Caco-2 (cell line): Measurements from ENCODE around the gene COMMD9. TPM values are rescaled to one million over a fixed set of nuclear protein-coding genes. Genes with fewer than 3 reads are reported as not detected.

Source experiments
- BruUV-seq: library from RNA; stranded (reverse); fragments of 400-500 nt; replicated peaks from 2 replicates; lab custom pipeline; 2021; lab: Mats Ljungman, UMichigan
- CTCF ChIA-PET: fragments of 300-600 bp; sonication (Branson Sonifier 250); formaldehyde crosslinking; loops from one replicate; lab custom pipeline; 2022; ENCODE audit warnings: antibody characterized with exemption; lab: Charles Lee
- POLR2A ChIA-PET: fragments of 300-600 bp; sonication (Branson Sonifier 250); formaldehyde crosslinking; loops from one replicate; lab custom pipeline; 2022; ENCODE audit warnings: antibody characterized with exemption; lab: Charles Lee
- DNase-seq, 2 experiments: peaks; one replicate each; pipeline versions ENCODE4 v3.0.0 to v3.0.0-alpha.2; 2020 to 2022
- H3K27me3 ChIP-seq: replicated peaks from 2 replicates; pipeline ENCODE4 v1.6.0; 2011; ENCODE audit warnings: low read length; ENCODE audit not compliant: control insufficient read depth, insufficient read depth
- H3K36me3 ChIP-seq: 2 replicates; pipeline ENCODE4 v1.5.1; 2011; ENCODE audit warnings: low read length; ENCODE audit not compliant: control insufficient read depth, insufficient read depth
- H3K4me1 ChIP-seq: fragments of 250-450 bp; sonication (Bioruptor Pico); 2 replicates; pipeline ENCODE4 v1.5.1; 2020; ENCODE audit warnings: mild to moderate bottlenecking
- H3K4me3 ChIP-seq: 2 replicates; pipeline ENCODE4 v1.5.1; 2011; ENCODE audit warnings: low read depth, mild to moderate bottlenecking, control low read depth, low read length
- H3K9me3 ChIP-seq: fragments of 250-450 bp; sonication (Bioruptor Pico); 2 replicates; pipeline ENCODE4 v1.5.1; 2020; ENCODE audit warnings: mild to moderate bottlenecking, moderate library complexity
- H3K27ac Mint-ChIP-seq: one replicate; pipeline ENCODE4 v1.8.0; 2022; ENCODE audit warnings: mixed read lengths; ENCODE audit not compliant: unreplicated experiment
- H3K27me3 Mint-ChIP-seq: one replicate; pipeline ENCODE4 v1.8.0; 2022; ENCODE audit warnings: mixed read lengths; ENCODE audit not compliant: insufficient read depth, unreplicated experiment
- H3K36me3 Mint-ChIP-seq: one replicate; pipeline ENCODE4 v1.8.0; 2022; ENCODE audit warnings: mild to moderate bottlenecking, mixed read lengths; ENCODE audit not compliant: insufficient read depth, unreplicated experiment
- H3K4me1 Mint-ChIP-seq: one replicate; pipeline ENCODE4 v1.8.0; 2022; ENCODE audit warnings: low read depth, mixed read lengths; ENCODE audit not compliant: unreplicated experiment
- H3K4me3 Mint-ChIP-seq: one replicate; pipeline ENCODE4 v1.8.0; 2022; ENCODE audit warnings: mild to moderate bottlenecking, moderate library complexity, mixed read lengths; ENCODE audit not compliant: unreplicated experiment
- H3K9me3 Mint-ChIP-seq: one replicate; pipeline ENCODE4 v1.8.0; 2022; ENCODE audit warnings: mixed read lengths; ENCODE audit not compliant: unreplicated experiment
- CTCF ChIP-seq, 2 experiments: fragments of 200-600 bp in 1 of 2; IDR thresholded peaks; 1 replicate in 1 of 2; 2 replicates in 1 of 2; pipeline versions ENCODE4 v1.5.1 to v1.8.0; 2011 to 2022; ENCODE audit warnings: antibody characterized with exemption in 1 of 2, control low read depth in 1 of 2, inconsistent platforms in 1 of 2, low read depth in 1 of 2, low read length in 1 of 2, mild to moderate bottlenecking in 1 of 2, moderate library complexity in 1 of 2; ENCODE audit not compliant: insufficient read depth in 1 of 2, severe bottlenecking in 1 of 2, unreplicated experiment in 1 of 2
- intact Hi-C: fragments of 100-400 bp; cut with micrococcal nuclease; formaldehyde crosslinking; loops from one replicate; pipeline ENCODE4 v1.10.0; 2022; ENCODE audit not compliant: unreplicated experiment
- total RNA-seq: library from RNA; stranded (reverse); gene quantifications from 2 replicates; pipeline ENCODE4 v1.2.3, GENCODE V29; 2022

The COMMD9 gene
- total RNA-seq, 1 experiment from 2014 or later = 46.9 TPM

DNA sequence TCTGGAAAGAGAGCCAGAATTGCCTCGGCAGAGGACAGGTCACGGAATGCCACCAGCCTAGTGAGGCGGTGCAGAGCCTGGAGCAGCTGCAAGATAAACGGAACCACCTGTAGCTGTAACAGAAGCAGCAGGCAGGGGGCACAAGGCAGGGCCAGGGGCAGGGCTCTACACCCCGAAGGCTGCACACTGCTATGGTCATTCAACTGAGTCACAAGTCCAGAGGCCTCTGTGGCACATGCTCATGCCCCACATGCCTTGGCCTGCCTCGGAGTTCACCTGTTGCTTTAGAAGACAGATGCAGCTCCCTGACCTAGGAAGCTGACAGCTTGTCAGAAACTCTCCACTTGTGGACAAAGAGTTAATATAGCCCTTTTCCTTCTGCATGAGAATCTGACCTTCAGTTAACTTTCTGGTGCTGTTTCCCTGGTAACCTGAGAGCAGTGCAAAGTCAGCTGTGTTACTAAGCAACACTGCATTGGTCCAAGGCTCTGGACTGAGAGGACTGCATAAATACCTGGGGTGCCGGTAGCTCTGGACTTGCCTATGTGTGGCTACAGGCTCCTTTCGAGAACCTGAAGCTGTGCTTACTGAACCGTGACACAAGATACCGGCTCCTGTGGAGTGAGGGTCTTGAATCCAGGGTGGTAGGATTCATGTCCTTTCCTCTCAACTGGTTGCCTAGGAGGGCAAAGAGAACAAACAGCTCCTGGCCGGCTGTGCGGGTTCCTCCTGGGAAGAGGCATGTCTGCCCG, 10.5 kb downstream of the COMMD9 start:
- Mint-ChIP-seq H3K4me1 (peaks cover 6% of the 10 kb centered on the region), H3K36me3 (no peaks in the 10 kb centered on the region), H3K4me3 (no peak overlapping the region), H3K27me3 (no peaks in the 10 kb centered on the region), H3K9me3 (no peaks in the 10 kb centered on the region), H3K27ac (no peak overlapping the region)
- Histone ChIP-seq H3K4me3 (no peak overlapping the region), H3K9me3 (no peaks in the 10 kb centered on the region), H3K4me1 (no peaks in the 10 kb centered on the region), H3K27me3 (no peaks in the 10 kb centered on the region), H3K36me3 (no peaks in the 10 kb centered on the region)
- DNase-seq = no peak
- TF ChIP-seq CTCF (IDR thresholded peaks at IDR 0.05; ENCODE audit: insufficient read depth in 1 of 2, low read depth in 1 of 2, low read length in 1 of 2, severe bottlenecking in 1 of 2, unreplicated experiment in 1 of 2) = peak in 1 of 2 experiments; percentile 16
- CTCF ChIA-PET = interaction anchor here (1.0 kb wide), 1 partner anchor 9 kb away, joined by 3 read pairs; no protein-coding TSS in a partner anchor
- POLR2A ChIA-PET = interaction anchor here (0.5 kb wide), 1 partner anchor 776 kb away, joined by 3 read pairs; no protein-coding TSS in a partner anchor
- intact Hi-C loops = no loop called here
- no TSS peak for BruUV-seq

DNA sequence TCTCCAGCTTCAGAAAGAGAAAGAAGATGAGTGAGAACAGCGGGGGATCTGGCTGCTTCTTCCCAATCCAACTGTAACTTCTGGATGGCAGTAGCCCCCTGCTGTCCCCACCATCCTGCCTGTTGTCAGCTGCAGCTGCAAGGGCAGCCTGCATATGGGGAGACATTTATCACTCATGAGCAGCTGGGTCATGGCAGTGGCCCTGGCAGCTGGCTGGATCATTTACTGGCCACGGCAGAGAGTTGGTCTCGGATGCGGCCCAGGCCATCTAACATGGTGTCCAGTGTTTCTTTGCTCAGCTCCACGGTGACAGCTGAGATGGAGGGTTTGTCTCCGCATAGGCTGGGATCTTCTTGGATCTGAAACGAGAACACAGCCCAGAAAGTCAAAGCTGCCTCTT, 14.8 kb downstream of the COMMD9 start:
- Histone ChIP-seq H3K9me3 (no peaks in the 10 kb centered on the region), H3K27me3 (no peaks in the 10 kb centered on the region), H3K4me1 (no peaks in the 10 kb centered on the region), H3K4me3 (no peak overlapping the region), H3K36me3 (no peaks in the 10 kb centered on the region)
- no peak for TF ChIP-seq CTCF (IDR thresholded peaks at IDR 0.05; ENCODE audit: insufficient read depth in 1 of 2, low read depth in 1 of 2, low read length in 1 of 2, severe bottlenecking in 1 of 2, unreplicated experiment in 1 of 2)
- H3K36me3 Mint-ChIP-seq = peaks cover 4% of the 10 kb centered on the region
- BruUV-seq = no TSS peak
- no peak overlapping the region for H3K4me3 Mint-ChIP-seq
- H3K27ac Mint-ChIP-seq = no peak overlapping the region
- POLR2A ChIA-PET = no interaction called here
- H3K9me3 Mint-ChIP-seq = no peaks in the 10 kb centered on the region
- H3K4me1 Mint-ChIP-seq = no peaks in the 10 kb centered on the region
- intact Hi-C loops = no loop called here
- DNase-seq = no peak
- no peaks in the 10 kb centered on the region for H3K27me3 Mint-ChIP-seq
- CTCF ChIA-PET = no interaction called here

- peaks cover 4% of the 10 kb centered on the region for H3K36me3 Mint-ChIP-seq
- no peak for DNase-seq
- no peaks in the 10 kb centered on the region for H3K4me1 ChIP-seq
- intact Hi-C loops = no loop called here
- no peak overlapping the region for H3K27ac Mint-ChIP-seq
- H3K4me1 Mint-ChIP-seq = no peaks in the 10 kb centered on the region
- no peak overlapping the region for H3K4me3 ChIP-seq
- CTCF ChIA-PET = interaction anchor here (0.7 to 0.8 kb wide), 2 partner anchors 15 to 451 kb away, joined by 3 to 6 read pairs; no protein-coding TSS in a partner anchor
- H3K9me3 ChIP-seq = no peaks in the 10 kb centered on the region
- no peaks in the 10 kb centered on the region for H3K27me3 ChIP-seq
- no peaks in the 10 kb centered on the region for H3K36me3 ChIP-seq
- no peaks in the 10 kb centered on the region for H3K9me3 Mint-ChIP-seq
- POLR2A ChIA-PET = no interaction called here
- TF ChIP-seq CTCF (IDR thresholded peaks at IDR 0.05; ENCODE audit: insufficient read depth in 1 of 2, low read depth in 1 of 2, low read length in 1 of 2, severe bottlenecking in 1 of 2, unreplicated experiment in 1 of 2) = no peak
- no peaks in the 10 kb centered on the region for H3K27me3 Mint-ChIP-seq
- no peak overlapping the region for H3K4me3 Mint-ChIP-seq
- BruUV-seq = no TSS peak
Observed at GRCh38 chr11:36273110-36273509, 16.1 kb downstream of the COMMD9 start.
